AG04449 (cell line): ENCODE data around the gene STMN1.

Experiments used
- CTCF ChIA-PET: fragments of 350-600 bp; formaldehyde crosslinking; extraction: SDS; loops from one replicate; lab custom pipeline; 2021; ENCODE audit warnings: antibody characterized with exemption; lab: Yijun Ruan, JAX
- POLR2A ChIA-PET: fragments of 400-600, 350-600 bp; formaldehyde crosslinking; extraction: SDS; loops from one replicate; lab custom pipeline; 2020; ENCODE audit warnings: antibody characterized with exemption, inconsistent platforms; lab: Yijun Ruan, JAX
- DNase-seq: peaks from one replicate; pipeline ENCODE4 v3.0.0-alpha.2; 2010; ENCODE audit warnings: low read depth, low spot score
- H3K4me3 ChIP-seq: 2 replicates; pipeline ENCODE4 v1.5.1; 2011; ENCODE audit warnings: low read depth, mild to moderate bottlenecking, control low read depth, low read length
- TF ChIP-seq, protein P1 (sequence below): IDR thresholded peaks from one replicate; pipeline ENCODE4 v1.5.1; 2011; ENCODE audit warnings: mild to moderate bottlenecking, moderate library complexity, low read length, control low read depth, inconsistent platforms; ENCODE audit not compliant: insufficient read depth; ENCODE audit errors: missing control alignments

STMN1 gene

DNA sequence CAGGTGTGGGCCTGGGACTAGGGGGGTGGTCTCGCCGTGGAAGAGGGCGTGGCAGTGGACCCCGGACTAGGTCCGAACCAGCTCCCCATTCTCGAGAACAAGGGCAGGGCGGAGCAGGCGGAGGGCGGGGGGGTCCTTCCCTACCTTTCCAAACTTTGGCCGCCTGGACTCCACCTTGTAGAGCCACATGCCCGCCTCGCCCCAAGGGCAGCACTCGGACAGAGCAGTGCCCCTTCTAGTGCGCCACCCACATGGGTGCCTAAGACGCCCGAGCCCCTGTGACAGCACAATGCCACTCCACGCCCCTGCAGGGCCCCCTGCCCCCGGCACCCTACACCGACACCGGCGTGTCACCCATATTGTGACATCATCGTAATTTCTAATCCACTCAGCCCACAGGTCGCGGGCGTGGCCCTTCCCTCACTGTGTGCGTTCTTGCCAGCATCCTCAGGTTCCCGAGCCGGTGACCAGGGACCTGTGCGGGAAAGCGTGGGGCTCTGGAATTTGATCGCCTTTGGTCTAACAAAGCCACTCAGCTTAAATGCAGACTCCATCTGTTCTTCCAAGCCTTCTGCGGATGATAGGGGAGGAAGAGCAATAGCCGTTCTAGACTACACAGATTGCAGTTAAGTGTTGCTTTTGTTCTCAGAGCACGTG lies 553 bp upstream of the STMN1 start:
- no peak for DNase-seq
- H3K4me3 ChIP-seq = peak overlapping the region; percentile 59
- TF ChIP-seq, protein P1, sequence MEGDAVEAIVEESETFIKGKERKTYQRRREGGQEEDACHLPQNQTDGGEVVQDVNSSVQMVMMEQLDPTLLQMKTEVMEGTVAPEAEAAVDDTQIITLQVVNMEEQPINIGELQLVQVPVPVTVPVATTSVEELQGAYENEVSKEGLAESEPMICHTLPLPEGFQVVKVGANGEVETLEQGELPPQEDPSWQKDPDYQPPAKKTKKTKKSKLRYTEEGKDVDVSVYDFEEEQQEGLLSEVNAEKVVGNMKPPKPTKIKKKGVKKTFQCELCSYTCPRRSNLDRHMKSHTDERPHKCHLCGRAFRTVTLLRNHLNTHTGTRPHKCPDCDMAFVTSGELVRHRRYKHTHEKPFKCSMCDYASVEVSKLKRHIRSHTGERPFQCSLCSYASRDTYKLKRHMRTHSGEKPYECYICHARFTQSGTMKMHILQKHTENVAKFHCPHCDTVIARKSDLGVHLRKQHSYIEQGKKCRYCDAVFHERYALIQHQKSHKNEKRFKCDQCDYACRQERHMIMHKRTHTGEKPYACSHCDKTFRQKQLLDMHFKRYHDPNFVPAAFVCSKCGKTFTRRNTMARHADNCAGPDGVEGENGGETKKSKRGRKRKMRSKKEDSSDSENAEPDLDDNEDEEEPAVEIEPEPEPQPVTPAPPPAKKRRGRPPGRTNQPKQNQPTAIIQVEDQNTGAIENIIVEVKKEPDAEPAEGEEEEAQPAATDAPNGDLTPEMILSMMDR = no peak
- ChIA-PET POLR2A (no interaction called here), CTCF (interaction anchor here (0.8 to 21.4 kb wide), 4 partner anchors 8 to 92 kb away, joined by 3 to 609 read pairs (median 61); partner anchors contain the start of gene PAFAH2)

GRCh38 chr1:25904943-25905679 lies 1.1 kb downstream of the STMN1 start:
- DNase-seq = no peak
- CTCF ChIA-PET = interaction anchor here (0.5 to 21.4 kb wide), 12 partner anchors 9 to 132 kb away, joined by 3 to 609 read pairs (median 3); partner anchors contain the start of gene PAFAH2
- H3K4me3 ChIP-seq = peak overlapping the region; percentile 59
- POLR2A ChIA-PET = interaction anchor here (0.5 kb wide), 1 partner anchor 31 kb away, joined by 3 read pairs; no protein-coding TSS in a partner anchor
- TF ChIP-seq, protein P1 = no peak

GRCh38 chr1:25903986-25904385 lies 2.2 kb downstream of the STMN1 start:
- CTCF ChIA-PET = interaction anchor here (0.8 to 21.4 kb wide), 10 partner anchors 11 to 513 kb away, joined by 3 to 609 read pairs (median 3); partner anchors contain the start of gene PAFAH2
- peak overlapping the region; percentile 59 for H3K4me3 ChIP-seq
- POLR2A ChIA-PET = no interaction called here
- no peak for DNase-seq
- TF ChIP-seq, protein P1 = no peak

DNA sequence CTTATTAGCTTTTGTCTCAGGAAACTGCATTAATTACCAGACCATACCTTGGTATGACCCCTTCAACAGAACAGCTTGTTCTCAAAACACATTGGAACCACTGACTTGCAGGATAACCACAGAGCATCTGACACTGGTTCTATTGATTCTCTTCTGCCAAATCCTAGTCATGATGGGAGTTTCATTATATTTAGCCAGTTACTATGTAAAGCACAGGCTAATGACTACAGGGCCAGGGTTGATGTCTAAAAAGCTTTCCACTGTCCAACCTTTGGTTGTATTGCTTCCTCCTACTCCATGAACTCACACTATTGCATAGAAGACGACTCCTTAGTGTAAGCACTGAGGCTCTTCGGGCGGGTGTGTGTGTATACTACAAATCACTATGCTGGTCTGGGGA lies 3.8 kb downstream of the STMN1 start:
- ChIA-PET POLR2A (no interaction called here), CTCF (interaction anchor here (0.9 to 21.4 kb wide), 9 partner anchors 9 to 243 kb away, joined by 3 to 609 read pairs (median 4); partner anchors contain the start of gene PAFAH2)
- TF ChIP-seq, protein P1 = no peak
- DNase-seq = no peak
- H3K4me3 ChIP-seq = no peak overlapping the region

- TF ChIP-seq, protein P1 = no peak
Measured at GRCh38 chr1:25900219-25900618, 6.0 kb downstream of the STMN1 start.

GRCh38 chr1:25899792-25900191 lies 6.4 kb downstream of the STMN1 start:
- ChIA-PET POLR2A (no interaction called here), CTCF (interaction anchor here (0.9 to 21.4 kb wide), 4 partner anchors 22 to 128 kb away, joined by 3 to 609 read pairs (median 4); partner anchors contain the start of gene PAFAH2)
- DNase-seq = no peak
- TF ChIP-seq, protein P1 = no peak
- no peak overlapping the region for H3K4me3 ChIP-seq

More at GRCh38 chr1:25900219-25900618, 6.0 kb downstream of the STMN1 start:
- H3K4me3 ChIP-seq = no peak overlapping the region
- DNase-seq = no peak
- POLR2A ChIA-PET = no interaction called here
- CTCF ChIA-PET = interaction anchor here (0.9 to 21.4 kb wide), 4 partner anchors 7 to 135 kb away, joined by 3 to 609 read pairs (median 62); partner anchors contain the start of gene PAFAH2
